Smooth muscle cell (in vitro differentiated cells): ENCODE data around the gene ZNF329. TPM values are rescaled to one million over a fixed set of nuclear protein-coding genes. Genes with fewer than 3 reads are reported as not detected.
A peak's percentile ranks its signal among the peaks of the same experiment; 100 is the strongest.
"Not testable (repeated sequence)": the region's sequence is repeated elsewhere in the genome, so short reads cannot be mapped to it uniquely, and the experiment has no call there.

Experiments
- DNase-seq: peaks from one replicate; lab custom pipeline; 2025; ENCODE audit not compliant: unreplicated experiment; lab: John Stamatoyannopoulos, UW
- H2AFZ ChIP-seq: fragments of 200-600 bp; sonication (generic); 2 replicates; pipeline ENCODE4 v1.6.0; 2016; ENCODE audit warnings: antibody characterized with exemption, low read depth, mild to moderate bottlenecking
- H3F3A ChIP-seq: fragments of 200-600 bp; sonication (generic); 2 replicates; pipeline ENCODE4 v1.6.0; 2017; ENCODE audit warnings: antibody characterized with exemption, low read depth
- H3K27ac ChIP-seq: fragments of 200-600 bp; sonication (generic); 2 replicates; pipeline ENCODE4 v1.5.1; 2016; ENCODE audit warnings: low read depth, mild to moderate bottlenecking
- H3K27me3 ChIP-seq: fragments of 200-600 bp; sonication (generic); 2 replicates; pipeline ENCODE4 v1.6.1; 2016; ENCODE audit warnings: low read depth, mild to moderate bottlenecking
- H3K36me3 ChIP-seq: fragments of 200-600 bp; sonication (generic); 2 replicates; pipeline ENCODE4 v1.5.1; 2016; ENCODE audit warnings: low read depth
- H3K4me1 ChIP-seq: fragments of 200-600 bp; sonication (generic); 2 replicates; pipeline ENCODE4 v1.5.1; 2016; ENCODE audit warnings: low read depth
- H3K4me2 ChIP-seq: fragments of 200-600 bp; sonication (generic); 2 replicates; pipeline ENCODE4 v1.6.0; 2016; ENCODE audit warnings: mild to moderate bottlenecking
- H3K4me3 ChIP-seq: fragments of 200-600 bp; sonication (generic); 2 replicates; pipeline ENCODE4 v1.5.1; 2016; ENCODE audit warnings: mild to moderate bottlenecking
- H3K79me2 ChIP-seq: fragments of 200-600 bp; sonication (generic); 2 replicates; pipeline ENCODE4 v1.6.0; 2016; ENCODE audit warnings: low read depth, mild to moderate bottlenecking
- H3K9ac ChIP-seq: fragments of 200-600 bp; sonication (generic); 2 replicates; pipeline ENCODE4 v1.6.0; 2016; ENCODE audit warnings: low read depth
- H3K9me3 ChIP-seq: fragments of 200-600 bp; sonication (generic); replicated peaks from 2 replicates; pipeline ENCODE4 v1.5.1; 2016; ENCODE audit warnings: low read depth
- H4K20me1 ChIP-seq: fragments of 200-600 bp; sonication (generic); 2 replicates; pipeline ENCODE4 v1.6.0; 2016; ENCODE audit warnings: low read depth
- CTCF ChIP-seq: fragments of 200-600 bp; sonication (generic); IDR thresholded peaks from 2 replicates; pipeline ENCODE4 v1.5.1; 2017; ENCODE audit warnings: borderline replicate concordance, mild to moderate bottlenecking, antibody characterized with exemption; ENCODE audit not compliant: insufficient read depth, poor library complexity, severe bottlenecking
- WGBS: methylation state at CpG from one replicate; pipeline ENCODE4 v1.1.7; 2016; ENCODE audit warnings: low lambda C conversion rate; 5-methylcytosine and 5-hydroxymethylcytosine counted together
- polyA plus RNA-seq: library from polyadenylated mRNA; unstranded; fragments of >200 nt; fragmentation: Nextera tagmentation; extraction: Ambion mirVana; gene quantifications from 2 replicates; pipeline ENCODE4 v1.2.1, GENCODE V29; 2016
- total RNA-seq: library from RNA; depleted of rRNA; stranded (reverse); fragments of >200 nt; gene quantifications from 2 replicates; pipeline ENCODE4 v1.2.3, GENCODE V29; 2014

The ZNF329 gene
- total and polyA plus RNA-seq, 2 experiments from 2014 or later = 2.3 to 22.3 TPM

GRCh38 chr19:58154679-58155648, 4.4 kb upstream of the ZNF329 start:
- no peaks in the 10 kb centered on the region for H4K20me1 ChIP-seq
- no peaks in the 10 kb centered on the region for H3K36me3 ChIP-seq
- no peaks in the 10 kb centered on the region for H3K9me3 ChIP-seq
- H3F3A ChIP-seq = no peaks in the 10 kb centered on the region
- H3K4me1 ChIP-seq = no peaks in the 10 kb centered on the region
- peaks cover 27% of the 10 kb centered on the region for H3K79me2 ChIP-seq
- H3K4me3 ChIP-seq = peak overlapping the region; percentile 87
- H3K27ac ChIP-seq = peak overlapping the region; percentile 85
- peak overlapping the region; percentile 99 for H2AFZ ChIP-seq
- peak; percentile 97 for TF ChIP-seq CTCF
- peak; percentile 96 for DNase-seq
- WGBS = 8% methylated on average over 70 of the region's 85 CpGs
- H3K9ac ChIP-seq = peak overlapping the region; percentile 83
- no peaks in the 10 kb centered on the region for H3K27me3 ChIP-seq
- H3K4me2 ChIP-seq = peak overlapping the region; percentile 91

- no peaks in the 10 kb centered on the region for H3K4me1 ChIP-seq
- WGBS = 21% methylated on average over 11 of the region's 12 CpGs
- H3K27me3 ChIP-seq = no peaks in the 10 kb centered on the region
- peaks cover 1% of the 10 kb centered on the region for H3K9me3 ChIP-seq
- peak overlapping the region; percentile 85 for H3K27ac ChIP-seq
- H3K4me2 ChIP-seq = peak overlapping the region; percentile 91
- peak overlapping the region; percentile 86 for H2AFZ ChIP-seq
- no peaks in the 10 kb centered on the region for H3K36me3 ChIP-seq
- peak overlapping the region; percentile 83 for H3K9ac ChIP-seq
- no peak for TF ChIP-seq CTCF
- peak overlapping the region; percentile 87 for H3K4me3 ChIP-seq
- no peaks in the 10 kb centered on the region for H4K20me1 ChIP-seq
- H3F3A ChIP-seq = no peaks in the 10 kb centered on the region
- peaks cover 34% of the 10 kb centered on the region for H3K79me2 ChIP-seq
- DNase-seq = no peak
These were observed 3.7 kb upstream of the ZNF329 start for GRCh38 chr19:58154287-58154678.

- H3K9me3 ChIP-seq = peaks cover 8% of the 10 kb centered on the region
- no peak for TF ChIP-seq CTCF
- peaks cover 43% of the 10 kb centered on the region for H3K79me2 ChIP-seq
- 82% methylated on average over 2 of the region's 2 CpGs for WGBS
- no peak overlapping the region for H3K9ac ChIP-seq
- H3F3A ChIP-seq = no peaks in the 10 kb centered on the region
- no peaks in the 10 kb centered on the region for H3K4me1 ChIP-seq
- no peak for DNase-seq
- H3K4me2 ChIP-seq = peak overlapping the region; percentile 91
- H3K36me3 ChIP-seq = no peaks in the 10 kb centered on the region
- H3K27me3 ChIP-seq = no peaks in the 10 kb centered on the region
- no peaks in the 10 kb centered on the region for H4K20me1 ChIP-seq
- H2AFZ ChIP-seq = no peak overlapping the region
- no peak overlapping the region for H3K27ac ChIP-seq
- peak overlapping the region; percentile 87 for H3K4me3 ChIP-seq
These were observed 2.8 kb upstream of the ZNF329 start for GRCh38 chr19:58153386-58153785.

GRCh38 chr19:58147475-58147874, 3.1 kb downstream of the ZNF329 start:
- Histone ChIP-seq H3K79me2 (peaks cover 64% of the 10 kb centered on the region), H3K9me3 (peaks cover 34% of the 10 kb centered on the region), H3K36me3 (peaks cover 11% of the 10 kb centered on the region)
- not testable (repeated sequence) for H3K9ac ChIP-seq, H3K27ac ChIP-seq, H2AFZ ChIP-seq, H3K4me1 ChIP-seq, H3F3A ChIP-seq, H3K27me3 ChIP-seq, H4K20me1 ChIP-seq, H3K4me2 ChIP-seq, DNase-seq, H3K4me3 ChIP-seq
- WGBS = no CpG with 5 or more reads among the region's 28 CpGs
